GM23338 (cell line): ENCODE results near the gene RP9. TPM values are rescaled to one million over a fixed set of nuclear protein-coding genes. Genes with fewer than 3 reads are reported as not detected.

Source experiments
- ATAC-seq: fragments of 200-7000 bp; cut with Tn5 transposase; 3 replicates; pipeline ENCODE4 v1.9.1; 2020
- DNase-seq: peaks from one replicate; pipeline ENCODE4 v3.0.0-alpha.2; 2015; ENCODE audit warnings: low spot score
- H2AFZ ChIP-seq: fragments of 200-600 bp; sonication (generic); 2 replicates; pipeline ENCODE4 v1.8.0; 2016; ENCODE audit warnings: antibody characterized with exemption, mild to moderate bottlenecking, moderate library complexity
- H3F3A ChIP-seq: fragments of 200-600 bp; sonication (generic); replicated peaks from 2 replicates; pipeline ENCODE4 v1.8.0; 2017; ENCODE audit warnings: antibody characterized with exemption, mixed run types, low read depth
- H3K27ac ChIP-seq: fragments of 200-600 bp; sonication (generic); 2 replicates; pipeline ENCODE4 v1.6.1; 2016; ENCODE audit warnings: low read depth
- H3K27me3 ChIP-seq: fragments of 200-600 bp; sonication (generic); 2 replicates; pipeline ENCODE4 v1.8.0; 2016; ENCODE audit warnings: mild to moderate bottlenecking, mixed run types, moderate library complexity; ENCODE audit not compliant: insufficient read depth
- H3K36me3 ChIP-seq: fragments of 200-600 bp; sonication (generic); 2 replicates; pipeline ENCODE4 v1.8.0; 2016; ENCODE audit warnings: mild to moderate bottlenecking; ENCODE audit not compliant: insufficient read depth
- H3K4me1 ChIP-seq: fragments of 200-600 bp; sonication (generic); 2 replicates; pipeline ENCODE4 v1.8.0; 2016; ENCODE audit warnings: mild to moderate bottlenecking, moderate library complexity; ENCODE audit not compliant: insufficient read depth
- H3K4me2 ChIP-seq: fragments of 200-600 bp; sonication (generic); 2 replicates; pipeline ENCODE4 v1.7.1; 2017; ENCODE audit warnings: mixed run types
- H3K4me3 ChIP-seq: fragments of 200-600 bp; sonication (generic); 2 replicates; pipeline ENCODE4 v1.6.1; 2016; ENCODE audit warnings: mixed run types
- H3K79me2 ChIP-seq: fragments of 200-600 bp; sonication (generic); replicated peaks from 2 replicates; pipeline ENCODE4 v1.8.0; 2017; ENCODE audit warnings: mild to moderate bottlenecking; ENCODE audit not compliant: insufficient read depth
- H3K9me2 ChIP-seq: fragments of 200-600 bp; sonication (generic); 2 replicates; pipeline ENCODE4 v1.8.0; 2017; ENCODE audit not compliant: insufficient read depth
- H4K20me1 ChIP-seq: fragments of 200-600 bp; sonication (generic); replicated peaks from 2 replicates; pipeline ENCODE4 v1.8.0; 2017; ENCODE audit warnings: mild to moderate bottlenecking; ENCODE audit not compliant: insufficient read depth
- H3K27ac Mint-ChIP-seq: 2 replicates; pipeline ENCODE4 v1.8.0; 2020; ENCODE audit warnings: inconsistent platforms, mild to moderate bottlenecking, moderate library complexity, mixed read lengths
- H3K27me3 Mint-ChIP-seq: 3 replicates; pipeline ENCODE4 v1.8.0; 2022; ENCODE audit warnings: low read depth, mild to moderate bottlenecking, moderate library complexity, mixed read lengths, inconsistent platforms; ENCODE audit not compliant: insufficient read depth, poor library complexity
- H3K36me3 Mint-ChIP-seq: 3 replicates; pipeline ENCODE4 v1.8.0; 2021; ENCODE audit warnings: low read depth, mild to moderate bottlenecking, inconsistent platforms, moderate library complexity, mixed read lengths
- H3K4me1 Mint-ChIP-seq: 3 replicates; pipeline ENCODE4 v1.8.0; 2020; ENCODE audit warnings: mild to moderate bottlenecking, inconsistent platforms, mixed read lengths
- H3K4me3 Mint-ChIP-seq: 3 replicates; pipeline ENCODE4 v1.8.0; 2021; ENCODE audit warnings: moderate library complexity, mild to moderate bottlenecking, inconsistent platforms, mixed read lengths
- H3K9me3 Mint-ChIP-seq: 3 replicates; pipeline ENCODE4 v1.8.0; 2020; ENCODE audit warnings: moderate library complexity, mild to moderate bottlenecking, inconsistent platforms, mixed read lengths
- CTCF ChIP-seq, 2 experiments: fragments of 200-600 bp in 1 of 2; sonication (generic) in 1 of 2; conservative IDR thresholded peaks; 2 replicates each; pipeline versions ENCODE4 v1.5.1 to v1.6.1; 2016 to 2017; ENCODE audit warnings: antibody characterized with exemption in 2 of 2, low read depth in 2 of 2, mild to moderate bottlenecking in 2 of 2, moderate library complexity in 1 of 2
- ETS1 ChIP-seq: IDR thresholded peaks from 2 replicates; pipeline ENCODE4 v1.6.1; 2016; ENCODE audit warnings: antibody characterized with exemption
- EZH2 ChIP-seq: fragments of 200-600 bp; sonication (generic); IDR thresholded peaks from one replicate; pipeline ENCODE4 v1.8.0; 2017; ENCODE audit warnings: antibody characterized with exemption, mild to moderate bottlenecking, low read depth; ENCODE audit not compliant: unreplicated experiment
- EZH2phosphoT487 ChIP-seq: fragments of 200-600 bp; sonication (generic); IDR thresholded peaks from one replicate; pipeline ENCODE4 v1.8.1; 2018; ENCODE audit warnings: antibody characterized with exemption; ENCODE audit not compliant: unreplicated experiment
- POLR2AphosphoS5 ChIP-seq: IDR thresholded peaks from 2 replicates; pipeline ENCODE4 v1.6.1; 2016; ENCODE audit warnings: antibody characterized with exemption, low read depth
- ZNF331 ChIP-seq: fragments of 250-450 bp; sonication (Bioruptor Pico); IDR thresholded peaks from 2 replicates; pipeline ENCODE4 v1.5.0; 2020; ENCODE audit warnings: low read depth, mild to moderate bottlenecking, moderate library complexity
- polyA plus RNA-seq: library from polyadenylated mRNA; unstranded; fragments of >200 nt; fragmentation: Nextera tagmentation; extraction: Ambion mirVana; gene quantifications from 2 replicates; pipeline ENCODE4 v1.2.1, GENCODE V29; 2016
- total RNA-seq: library from RNA; depleted of rRNA; stranded (reverse); fragments of >200 nt; shearing (Covaris generic); gene quantifications from 2 replicates; pipeline ENCODE4 v1.2.3, GENCODE V29; 2014
- TF ChIP-seq, protein P1 (sequence below): fragments of 250-450 bp; sonication (Bioruptor Pico); IDR thresholded peaks from 2 replicates; pipeline ENCODE4 v1.5.0; 2020; ENCODE audit warnings: mild to moderate bottlenecking, moderate library complexity

RP9 gene
- total and polyA plus RNA-seq, 2 experiments from 2014 or later: 8.7 to 43.2 TPM

DNA sequence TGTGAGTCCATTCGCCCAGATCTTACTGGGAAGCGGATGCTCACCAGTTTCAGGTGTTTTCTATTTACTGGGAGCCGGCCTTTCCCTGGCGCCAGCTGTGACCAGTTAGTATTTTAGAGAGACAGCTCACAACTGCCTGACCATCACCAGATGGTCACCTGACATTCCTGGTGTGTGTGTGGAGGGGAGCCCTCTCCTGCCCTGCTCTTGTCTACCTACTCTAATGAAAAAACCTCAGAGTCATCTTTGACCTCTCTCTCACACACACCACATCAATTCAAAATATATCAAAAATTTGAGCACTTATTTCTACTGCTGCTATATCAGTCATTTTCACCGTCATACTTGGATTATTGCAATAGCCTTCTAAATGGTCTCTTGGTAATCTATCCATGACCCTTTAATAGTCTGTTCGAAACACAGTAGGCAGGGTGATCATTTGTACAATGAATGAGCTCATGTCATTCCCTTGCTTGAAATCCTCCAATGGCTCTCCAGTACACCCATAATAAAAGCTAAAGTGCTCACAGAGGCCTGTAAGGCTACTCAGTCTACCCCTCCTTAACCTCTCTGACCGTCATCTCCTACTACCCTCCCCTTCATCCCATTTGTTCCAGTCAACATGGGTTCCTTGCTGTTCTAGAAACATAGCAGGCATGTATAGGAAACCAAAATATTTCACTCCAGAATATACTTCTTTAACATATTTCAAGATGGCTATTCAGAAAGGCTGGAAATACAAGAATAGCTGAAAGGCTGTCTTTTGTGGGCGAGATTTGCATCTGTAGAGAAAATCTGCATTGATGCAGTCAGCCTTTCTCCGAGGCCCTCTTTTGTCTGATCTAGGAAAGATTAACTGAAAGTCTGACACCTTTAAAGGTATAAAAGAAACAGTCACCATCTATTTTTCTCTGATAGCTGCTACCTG, 29.2 kb downstream of the RP9 start:
- peak; percentile 67 for ATAC-seq
- Histone ChIP-seq H3K4me3 (0 out of 2 replicates have a peak overlapping the region, but pooled peaks have one; percentile 18), H3K79me2 (no peaks in the 10 kb centered on the region), H3K27me3 (no peaks in the 10 kb centered on the region), H3K9me2 (peaks cover 3% of the 10 kb centered on the region; the same call in 1 of the 2 replicates), H4K20me1 (no peaks in the 10 kb centered on the region), H3F3A (no peaks in the 10 kb centered on the region), H2AFZ (peak overlapping the region; percentile 6; the same call in 1 of the 2 replicates), H3K36me3 (no peaks in the 10 kb centered on the region), H3K4me1 (peaks cover 38% of the 10 kb centered on the region), H3K4me2 (peak overlapping the region; percentile 66), H3K27ac (0 out of 2 replicates have a peak overlapping the region, but pooled peaks have one; percentile 29)
- no peak overlapping the region for H3K4me3 Mint-ChIP-seq
- no peak overlapping the region; the same call in 1 of the 2 replicates for H3K27ac Mint-ChIP-seq
- peak; percentile 50 for DNase-seq
- no peaks in the 10 kb centered on the region for H3K36me3 Mint-ChIP-seq
- H3K9me3 Mint-ChIP-seq: no peaks in the 10 kb centered on the region
- H3K4me1 Mint-ChIP-seq: peaks cover 44% of the 10 kb centered on the region
- H3K27me3 Mint-ChIP-seq: no peaks in the 10 kb centered on the region
- TF ChIP-seq POLR2AphosphoS5: no peak
- no peak for TF ChIP-seq EZH2phosphoT487
- TF ChIP-seq CTCF (conservative IDR thresholded peaks at IDR 0.05; ENCODE audit: low read depth in 2 of 2): no peak

DNA sequence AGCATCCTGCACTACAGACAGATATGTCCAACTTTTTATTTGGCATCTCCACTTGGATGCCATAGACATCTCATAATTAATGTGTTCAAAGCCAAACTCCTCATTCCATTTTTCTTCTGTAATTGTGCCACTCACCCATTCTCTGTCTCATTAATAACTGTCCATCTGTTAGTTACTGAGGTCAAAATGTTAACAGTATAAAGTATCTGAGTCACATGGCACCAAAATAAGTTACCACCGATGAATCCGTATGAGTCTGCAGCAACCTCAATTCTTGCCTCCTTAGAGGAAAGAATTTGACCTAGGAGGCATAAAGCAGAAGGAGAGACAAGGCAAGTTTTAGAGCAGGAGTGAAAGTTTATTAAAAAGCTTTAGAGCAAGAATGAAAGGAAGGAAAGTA, 30.1 kb downstream of the RP9 start:
- Histone ChIP-seq H3K9me2 (peaks cover 3% of the 10 kb centered on the region; the same call in 1 of the 2 replicates), H3K4me1 (peaks cover 38% of the 10 kb centered on the region), H3K36me3 (no peaks in the 10 kb centered on the region), H4K20me1 (no peaks in the 10 kb centered on the region), H3K4me2 (no peak overlapping the region), H3K27ac (no peak overlapping the region), H3K79me2 (no peaks in the 10 kb centered on the region), H3K27me3 (no peaks in the 10 kb centered on the region), H2AFZ (no peak overlapping the region), H3K4me3 (no peak overlapping the region), H3F3A (no peaks in the 10 kb centered on the region)
- H3K36me3 Mint-ChIP-seq: no peaks in the 10 kb centered on the region
- H3K9me3 Mint-ChIP-seq: no peaks in the 10 kb centered on the region
- DNase-seq (no peak), ATAC-seq (no peak)
- H3K4me3 Mint-ChIP-seq: no peak overlapping the region
- peaks cover 44% of the 10 kb centered on the region for H3K4me1 Mint-ChIP-seq
- no peaks in the 10 kb centered on the region for H3K27me3 Mint-ChIP-seq
- no peak overlapping the region for H3K27ac Mint-ChIP-seq
- no peak for TF ChIP-seq POLR2AphosphoS5
- TF ChIP-seq, protein P1, sequence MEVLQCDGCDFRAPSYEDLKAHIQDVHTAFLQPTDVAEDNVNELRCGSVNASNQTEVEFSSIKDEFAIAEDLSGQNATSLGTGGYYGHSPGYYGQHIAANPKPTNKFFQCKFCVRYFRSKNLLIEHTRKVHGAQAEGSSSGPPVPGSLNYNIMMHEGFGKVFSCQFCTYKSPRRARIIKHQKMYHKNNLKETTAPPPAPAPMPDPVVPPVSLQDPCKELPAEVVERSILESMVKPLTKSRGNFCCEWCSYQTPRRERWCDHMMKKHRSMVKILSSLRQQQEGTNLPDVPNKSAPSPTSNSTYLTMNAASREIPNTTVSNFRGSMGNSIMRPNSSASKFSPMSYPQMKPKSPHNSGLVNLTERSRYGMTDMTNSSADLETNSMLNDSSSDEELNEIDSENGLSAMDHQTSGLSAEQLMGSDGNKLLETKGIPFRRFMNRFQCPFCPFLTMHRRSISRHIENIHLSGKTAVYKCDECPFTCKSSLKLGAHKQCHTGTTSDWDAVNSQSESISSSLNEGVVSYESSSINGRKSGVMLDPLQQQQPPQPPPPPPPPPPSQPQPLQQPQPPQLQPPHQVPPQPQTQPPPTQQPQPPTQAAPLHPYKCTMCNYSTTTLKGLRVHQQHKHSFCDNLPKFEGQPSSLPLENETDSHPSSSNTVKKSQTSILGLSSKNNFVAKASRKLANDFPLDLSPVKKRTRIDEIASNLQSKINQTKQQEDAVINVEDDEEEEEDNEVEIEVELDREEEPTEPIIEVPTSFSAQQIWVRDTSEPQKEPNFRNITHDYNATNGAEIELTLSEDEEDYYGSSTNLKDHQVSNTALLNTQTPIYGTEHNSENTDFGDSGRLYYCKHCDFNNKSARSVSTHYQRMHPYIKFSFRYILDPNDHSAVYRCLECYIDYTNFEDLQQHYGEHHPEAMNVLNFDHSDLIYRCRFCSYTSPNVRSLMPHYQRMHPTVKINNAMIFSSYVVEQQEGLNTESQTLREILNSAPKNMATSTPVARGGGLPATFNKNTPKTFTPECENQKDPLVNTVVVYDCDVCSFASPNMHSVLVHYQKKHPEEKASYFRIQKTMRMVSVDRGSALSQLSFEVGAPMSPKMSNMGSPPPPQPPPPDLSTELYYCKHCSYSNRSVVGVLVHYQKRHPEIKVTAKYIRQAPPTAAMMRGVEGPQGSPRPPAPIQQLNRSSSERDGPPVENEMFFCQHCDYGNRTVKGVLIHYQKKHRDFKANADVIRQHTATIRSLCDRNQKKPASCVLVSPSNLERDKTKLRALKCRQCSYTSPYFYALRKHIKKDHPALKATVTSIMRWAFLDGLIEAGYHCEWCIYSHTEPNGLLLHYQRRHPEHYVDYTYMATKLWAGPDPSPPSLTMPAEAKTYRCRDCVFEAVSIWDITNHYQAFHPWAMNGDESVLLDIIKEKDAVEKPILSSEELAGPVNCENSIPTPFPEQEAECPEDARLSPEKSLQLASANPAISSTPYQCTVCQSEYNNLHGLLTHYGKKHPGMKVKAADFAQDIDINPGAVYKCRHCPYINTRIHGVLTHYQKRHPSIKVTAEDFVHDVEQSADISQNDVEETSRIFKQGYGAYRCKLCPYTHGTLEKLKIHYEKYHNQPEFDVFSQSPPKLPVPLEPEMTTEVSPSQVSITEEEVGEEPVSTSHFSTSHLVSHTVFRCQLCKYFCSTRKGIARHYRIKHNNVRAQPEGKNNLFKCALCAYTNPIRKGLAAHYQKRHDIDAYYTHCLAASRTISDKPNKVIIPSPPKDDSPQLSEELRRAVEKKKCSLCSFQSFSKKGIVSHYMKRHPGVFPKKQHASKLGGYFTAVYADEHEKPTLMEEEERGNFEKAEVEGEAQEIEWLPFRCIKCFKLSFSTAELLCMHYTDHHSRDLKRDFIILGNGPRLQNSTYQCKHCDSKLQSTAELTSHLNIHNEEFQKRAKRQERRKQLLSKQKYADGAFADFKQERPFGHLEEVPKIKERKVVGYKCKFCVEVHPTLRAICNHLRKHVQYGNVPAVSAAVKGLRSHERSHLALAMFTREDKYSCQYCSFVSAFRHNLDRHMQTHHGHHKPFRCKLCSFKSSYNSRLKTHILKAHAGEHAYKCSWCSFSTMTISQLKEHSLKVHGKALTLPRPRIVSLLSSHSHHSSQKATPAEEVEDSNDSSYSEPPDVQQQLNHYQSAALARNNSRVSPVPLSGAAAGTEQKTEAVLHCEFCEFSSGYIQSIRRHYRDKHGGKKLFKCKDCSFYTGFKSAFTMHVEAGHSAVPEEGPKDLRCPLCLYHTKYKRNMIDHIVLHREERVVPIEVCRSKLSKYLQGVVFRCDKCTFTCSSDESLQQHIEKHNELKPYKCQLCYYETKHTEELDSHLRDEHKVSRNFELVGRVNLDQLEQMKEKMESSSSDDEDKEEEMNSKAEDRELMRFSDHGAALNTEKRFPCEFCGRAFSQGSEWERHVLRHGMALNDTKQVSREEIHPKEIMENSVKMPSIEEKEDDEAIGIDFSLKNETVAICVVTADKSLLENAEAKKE (CRISPR knock-in tag): no peak
- TF ChIP-seq EZH2phosphoT487: no peak
- TF ChIP-seq CTCF (conservative IDR thresholded peaks at IDR 0.05; ENCODE audit: low read depth in 2 of 2): no peak
- TF ChIP-seq EZH2: no peak
- no peak for TF ChIP-seq ETS1
- TF ChIP-seq ZNF331 (CRISPR knock-in tag): no peak
